ENCODE measurements around the gene BAZ2B.
"Not testable (repeated sequence)": the region's sequence is repeated elsewhere in the genome, so short reads cannot be mapped to it uniquely, and the experiment has no call there.

Gene BAZ2B

GRCh38 chr2:159456500-159457426 lies 159.6 kb downstream of the BAZ2B start:
- DNase-seq: peak; percentile 44

DNA sequence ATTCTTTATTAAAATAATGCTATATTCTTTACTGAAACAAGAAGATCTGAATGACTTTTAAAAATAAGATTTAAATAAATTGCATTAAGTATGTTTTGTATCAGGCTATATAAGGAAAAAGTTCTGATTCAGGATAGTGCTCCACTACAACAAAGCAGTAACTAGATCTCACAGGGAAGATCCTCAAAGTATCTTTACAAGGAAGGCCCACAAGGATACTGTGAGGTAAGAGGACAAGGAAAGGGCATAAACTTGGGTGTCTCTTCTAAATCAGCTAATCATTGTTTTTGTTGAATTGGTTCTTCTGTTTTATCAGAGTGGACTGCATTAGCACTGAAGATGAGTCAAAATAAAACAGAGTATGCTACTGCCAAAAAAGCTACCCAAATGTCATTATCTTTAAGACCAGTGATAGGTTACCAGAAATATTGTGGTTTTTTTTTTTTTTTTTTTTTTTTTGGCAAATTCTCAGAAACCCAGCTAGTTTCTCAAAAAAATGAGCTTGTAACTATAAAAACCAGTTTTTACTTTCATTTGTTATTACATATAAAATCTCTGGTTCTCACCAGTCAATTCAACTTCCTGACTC lies 160.9 kb downstream of the BAZ2B start:
- peak; percentile 84 for DNase-seq

DNA sequence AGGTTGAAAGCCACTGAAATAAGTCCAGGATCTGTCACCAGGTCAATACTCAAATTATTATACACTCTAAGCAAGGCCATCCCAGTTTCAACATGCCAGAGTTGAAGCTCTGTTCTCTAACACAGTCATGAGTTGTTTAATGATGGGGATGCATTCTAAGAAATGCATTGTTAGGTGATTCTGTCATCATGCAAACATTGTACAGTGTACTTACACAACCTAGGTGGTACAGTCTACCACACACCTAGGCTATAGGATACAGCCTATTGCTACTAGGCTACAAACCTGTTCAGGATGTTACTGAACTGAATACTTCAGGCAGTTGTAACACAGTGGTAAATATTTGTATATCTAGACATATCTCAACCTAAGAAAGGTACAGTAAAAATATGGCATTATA lies 162.2 kb downstream of the BAZ2B start:
- no peak for DNase-seq

GRCh38 chr2:159450180-159450579 lies 166.2 kb downstream of the BAZ2B start:
- DNase-seq: no peak

GRCh38 chr2:159449504-159450124 lies 166.7 kb downstream of the BAZ2B start:
- no peak for DNase-seq

DNA sequence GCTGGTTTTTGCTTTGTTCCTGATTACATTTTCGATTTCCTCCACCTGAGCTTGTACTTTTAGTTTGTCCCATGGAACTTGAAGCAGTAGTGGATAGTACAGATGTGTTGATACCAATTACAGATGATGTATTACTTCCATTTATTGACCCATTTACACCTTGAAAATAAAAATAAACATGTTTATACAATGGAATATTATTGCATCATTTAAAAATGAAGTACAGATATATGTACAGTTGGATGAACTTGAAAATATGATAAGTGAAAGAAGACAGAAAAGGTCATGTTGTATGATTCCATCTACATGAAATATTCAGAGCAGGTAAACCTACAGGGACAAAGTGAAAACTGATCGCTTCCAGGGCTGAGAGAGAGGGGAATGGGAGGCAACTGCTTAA lies 169.5 kb downstream of the BAZ2B start:
- no peak for DNase-seq

DNA sequence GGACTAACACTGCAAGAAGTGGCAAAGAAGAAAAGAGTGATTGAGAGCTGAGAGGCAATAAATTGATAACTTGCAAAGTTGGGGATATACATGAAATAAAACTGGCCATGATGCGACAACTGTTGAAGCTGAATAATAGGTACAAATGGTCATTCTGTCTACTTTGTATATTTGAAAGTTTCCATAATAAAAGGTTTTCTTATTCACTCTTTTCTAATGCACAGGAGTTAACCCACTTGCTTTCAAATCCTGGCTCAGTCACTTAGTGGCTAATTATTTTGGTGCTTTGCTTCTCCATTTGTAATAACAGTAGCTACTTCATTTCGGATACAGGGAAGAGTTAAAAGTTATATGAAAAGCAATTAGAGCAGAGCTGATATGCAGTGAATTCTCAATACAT lies 170.1 kb downstream of the BAZ2B start:
- DNase-seq: no peak

GRCh38 chr2:159445307-159445706 lies 171.0 kb downstream of the BAZ2B start:
- DNase-seq: peak; percentile 41

GRCh38 chr2:159444754-159445153 lies 171.6 kb downstream of the BAZ2B start:
- peak; percentile 82 for DNase-seq

GRCh38 chr2:159442159-159442852 lies 174.0 kb downstream of the BAZ2B start:
- no peak for DNase-seq

DNA sequence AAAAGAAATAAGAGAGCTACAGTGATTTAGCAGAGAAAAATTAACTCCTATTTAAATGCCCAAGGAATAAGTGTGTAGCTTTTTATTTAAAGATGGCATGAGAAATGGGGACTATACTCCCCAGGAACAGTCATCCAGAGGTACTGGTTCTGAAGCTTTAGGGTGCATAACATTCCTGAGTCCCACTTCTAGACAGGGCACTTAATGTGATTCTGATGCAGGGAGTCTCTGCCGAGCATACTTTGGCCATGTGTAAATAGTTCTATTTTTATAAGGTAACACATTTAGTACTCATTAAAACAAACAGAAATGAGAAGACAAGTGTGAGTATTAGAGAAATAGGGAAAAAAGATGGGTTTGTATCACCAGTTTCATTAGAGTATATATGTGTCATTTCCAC lies 175.2 kb downstream of the BAZ2B start:
- no peak for DNase-seq

- no peak for DNase-seq
Measured at GRCh38 chr2:159439421-159439820, 176.9 kb downstream of the BAZ2B start.

GRCh38 chr2:159438720-159439353 lies 177.5 kb downstream of the BAZ2B start:
- DNase-seq: no peak

DNA sequence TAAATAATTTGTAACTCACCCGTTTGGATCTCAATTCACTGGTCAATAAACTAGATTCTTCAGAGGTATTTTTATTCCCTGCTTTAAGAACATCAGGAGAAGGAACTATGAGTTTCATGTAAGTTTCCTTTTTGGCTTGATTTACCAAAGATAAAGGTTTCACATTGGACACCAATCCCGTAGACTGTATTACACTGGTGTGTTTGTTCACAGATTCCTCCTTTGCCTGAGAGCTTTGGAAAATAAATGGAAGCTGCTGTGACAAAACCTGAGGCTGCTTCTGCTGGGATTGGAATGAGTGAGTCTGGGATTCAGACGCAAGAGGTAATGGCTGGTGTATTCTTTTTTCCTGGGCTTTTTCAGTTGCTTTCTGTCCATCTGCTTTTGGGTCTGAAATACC lies 178.1 kb downstream of the BAZ2B start:
- DNase-seq: no peak

DNA sequence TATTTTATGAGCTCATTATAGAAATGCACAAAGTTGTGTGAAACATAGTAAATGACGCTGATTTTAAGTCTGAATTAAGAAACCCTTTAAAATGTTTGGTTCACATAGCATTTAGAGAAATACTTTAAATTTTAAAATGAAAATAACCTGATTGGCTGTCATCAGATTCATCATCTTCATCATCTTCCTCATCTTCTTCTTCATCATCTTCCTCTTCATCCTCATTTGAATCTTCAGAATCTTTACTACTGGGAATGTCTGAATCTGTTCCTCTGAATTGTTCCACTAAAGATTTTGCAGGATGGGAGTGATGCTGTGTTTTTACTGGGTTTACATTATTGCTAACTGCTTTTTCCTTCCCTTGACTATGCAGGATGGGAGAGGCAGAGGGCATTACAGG lies 183.7 kb downstream of the BAZ2B start:
- no peak for DNase-seq

DNA sequence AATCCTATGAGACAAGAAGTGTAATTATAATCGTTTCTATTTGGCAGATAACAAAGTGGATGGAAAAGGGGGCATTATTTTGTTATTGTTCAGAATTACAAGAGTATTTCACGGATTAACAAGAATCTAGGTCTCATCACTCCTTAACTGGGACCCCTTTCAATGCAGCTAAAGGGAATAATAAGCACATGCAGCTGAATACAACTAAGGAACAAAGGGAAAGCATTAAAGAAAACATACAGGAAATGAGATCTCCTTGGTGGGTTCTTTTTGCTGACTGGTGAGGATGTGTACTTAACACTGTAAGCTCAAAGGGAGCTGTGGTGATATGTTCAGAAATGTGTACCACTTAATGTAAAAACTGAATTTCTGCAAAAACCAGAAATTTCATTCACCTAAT lies 189.3 kb downstream of the BAZ2B start:
- no peak for DNase-seq

GRCh38 chr2:159419403-159419802 lies 196.9 kb downstream of the BAZ2B start:
- no peak for DNase-seq

DNA sequence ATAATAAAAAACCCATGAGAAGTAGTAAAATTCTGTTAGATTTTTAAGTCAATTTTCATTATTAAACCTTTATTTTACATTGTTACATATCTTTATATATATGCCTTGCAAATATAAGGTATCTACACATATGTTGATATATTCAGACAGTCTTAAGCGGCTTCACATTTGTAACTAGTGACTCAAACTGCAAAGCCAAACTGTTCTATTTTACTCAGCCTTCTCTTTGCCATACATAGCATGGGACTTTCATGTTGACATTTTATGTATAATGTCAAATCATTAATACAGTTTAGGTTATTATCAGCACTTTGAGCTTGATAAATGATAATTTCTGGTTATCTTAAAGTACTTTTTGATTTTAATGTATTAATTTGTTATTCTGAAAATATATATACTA lies 204.9 kb downstream of the BAZ2B start:
- no peak for DNase-seq

DNA sequence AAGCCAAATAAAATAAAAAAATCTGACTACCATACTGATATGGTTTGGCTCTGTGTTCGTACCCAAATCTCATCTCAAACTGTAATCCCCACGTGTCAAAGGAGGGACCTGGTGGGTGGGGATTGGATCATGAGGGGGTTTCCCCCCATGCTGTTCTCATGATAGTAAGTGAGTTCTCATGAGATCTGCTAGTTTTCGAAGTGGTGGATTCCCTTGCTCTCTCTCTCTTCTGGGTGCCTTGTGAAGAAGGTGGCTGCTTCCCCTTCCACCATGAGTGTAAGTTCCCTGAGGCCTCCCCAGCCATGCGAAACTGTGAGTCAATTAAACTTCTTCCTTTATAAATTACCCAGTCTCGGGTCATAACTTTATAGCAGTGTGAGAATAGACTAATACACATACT lies 206.1 kb downstream of the BAZ2B start:
- DNase-seq: no peak

- DNase-seq: no peak
Measured at GRCh38 chr2:159409116-159409800, 207.1 kb downstream of the BAZ2B start.

- DNase-seq: no peak
Measured at GRCh38 chr2:159402790-159403189, 213.6 kb downstream of the BAZ2B start.

GRCh38 chr2:159402160-159402559 lies 214.2 kb downstream of the BAZ2B start:
- DNase-seq: not testable (repeated sequence)
